ENCODE data around the gene UTS2R.
"Not testable (repeated sequence)": the region's sequence is repeated elsewhere in the genome, so short reads cannot be mapped to it uniquely, and the experiment has no call there.

Gene UTS2R

DNA sequence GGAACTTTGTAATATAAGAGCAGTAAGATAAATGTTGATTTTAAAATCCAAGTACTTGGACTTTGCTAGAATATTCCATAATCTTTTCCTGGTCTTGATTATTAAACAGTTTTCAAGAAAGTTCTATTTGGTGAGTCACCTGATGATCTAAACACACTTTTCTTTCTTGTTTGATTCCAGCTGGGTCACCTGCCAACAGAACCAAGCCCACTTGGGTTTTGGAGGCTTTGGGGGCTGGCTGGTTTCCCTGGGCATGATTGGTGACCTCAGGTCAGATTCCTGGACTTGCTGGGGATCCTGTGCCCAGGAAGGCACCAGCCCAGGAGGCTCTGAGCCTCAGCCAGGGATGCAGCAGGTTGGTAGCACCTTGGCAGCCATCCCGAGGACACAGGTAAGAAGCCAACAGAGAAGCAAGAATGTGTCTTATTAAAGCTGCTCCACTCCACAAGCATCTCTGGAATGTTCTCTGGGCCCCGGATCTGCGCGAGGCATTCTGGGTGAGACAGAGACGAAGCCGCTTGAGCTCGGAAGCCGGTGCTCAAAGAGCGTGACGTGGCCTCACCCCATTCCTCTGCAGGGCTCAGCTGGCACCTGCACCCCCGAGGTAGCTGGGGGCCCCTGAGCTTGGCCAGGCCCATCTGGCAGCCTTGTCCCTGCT, 15.7 kb upstream of the UTS2R start:
- DNase-seq = peak; percentile 60

- DNase-seq = no peak
Measured at GRCh38 chr17:82356845-82357355, 14.7 kb upstream of the UTS2R start.

DNA sequence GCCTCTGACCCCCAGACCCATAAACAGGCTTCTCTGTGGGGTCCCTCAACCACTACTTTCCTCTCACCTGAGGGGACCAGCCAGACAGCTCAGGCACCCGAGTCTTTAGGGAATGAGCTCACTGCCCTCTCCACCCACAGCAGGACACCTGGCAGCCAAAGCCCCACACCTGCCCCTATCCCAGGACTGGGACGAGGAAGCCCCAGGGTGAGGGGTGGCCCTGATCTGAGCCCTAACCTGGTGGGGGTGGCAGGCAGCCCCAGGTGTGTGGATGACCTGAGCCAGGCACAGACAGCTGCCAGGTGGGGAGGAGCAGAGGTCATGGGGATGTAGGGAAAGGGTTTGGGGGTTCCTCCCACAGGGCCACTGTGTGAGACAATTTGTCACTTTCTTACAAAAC, 14.2 kb upstream of the UTS2R start:
- no peak for DNase-seq

DNA sequence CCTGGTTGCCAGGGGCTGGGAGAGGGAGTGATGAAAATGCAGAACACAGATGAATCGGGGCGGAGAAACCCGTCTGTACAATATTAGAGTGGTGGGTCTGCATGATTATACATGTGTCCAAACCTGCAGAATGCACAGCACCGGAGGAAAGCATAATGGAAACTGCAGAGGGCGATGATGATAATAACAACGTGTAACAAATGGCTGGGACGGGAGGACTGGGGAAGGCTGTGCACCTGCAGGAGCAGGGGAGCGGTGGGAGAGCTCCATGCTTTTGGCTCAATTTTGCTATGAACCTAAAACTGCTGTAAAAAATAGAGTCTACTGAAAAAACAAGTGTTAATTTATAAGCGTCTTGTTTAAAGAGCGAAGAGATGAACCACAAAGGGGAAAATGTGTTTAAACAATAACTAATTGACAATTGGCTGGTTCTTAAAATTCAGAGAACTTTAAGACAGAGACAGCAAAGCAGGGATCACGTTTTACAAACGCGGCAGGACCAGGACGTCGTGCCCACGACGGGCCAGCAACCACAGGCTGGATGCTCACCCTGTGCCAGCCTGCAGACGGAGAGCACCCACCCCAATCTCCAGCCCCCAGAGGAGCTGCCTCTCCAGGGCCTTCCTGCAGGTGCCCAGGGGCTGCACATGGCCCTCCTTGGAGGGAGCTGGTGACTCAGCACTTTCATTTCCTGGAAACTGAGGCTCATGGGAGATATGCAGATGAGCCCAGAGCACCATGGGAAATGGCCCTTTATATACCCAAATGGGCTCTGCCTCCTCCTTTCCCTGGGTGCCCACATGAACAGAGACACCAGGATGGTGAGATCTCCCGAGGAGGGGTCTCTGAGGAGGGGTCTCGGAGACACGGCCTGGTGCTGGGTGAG, 12.9 kb upstream of the UTS2R start, which contains the start of gene TEX19:
Gene TEX19, plus strand, starts transcription at position 783 of the 886 bp plus-strand sequence. CDS start 2,904 bp downstream, outside the sequence.
- no peak for DNase-seq

DNA sequence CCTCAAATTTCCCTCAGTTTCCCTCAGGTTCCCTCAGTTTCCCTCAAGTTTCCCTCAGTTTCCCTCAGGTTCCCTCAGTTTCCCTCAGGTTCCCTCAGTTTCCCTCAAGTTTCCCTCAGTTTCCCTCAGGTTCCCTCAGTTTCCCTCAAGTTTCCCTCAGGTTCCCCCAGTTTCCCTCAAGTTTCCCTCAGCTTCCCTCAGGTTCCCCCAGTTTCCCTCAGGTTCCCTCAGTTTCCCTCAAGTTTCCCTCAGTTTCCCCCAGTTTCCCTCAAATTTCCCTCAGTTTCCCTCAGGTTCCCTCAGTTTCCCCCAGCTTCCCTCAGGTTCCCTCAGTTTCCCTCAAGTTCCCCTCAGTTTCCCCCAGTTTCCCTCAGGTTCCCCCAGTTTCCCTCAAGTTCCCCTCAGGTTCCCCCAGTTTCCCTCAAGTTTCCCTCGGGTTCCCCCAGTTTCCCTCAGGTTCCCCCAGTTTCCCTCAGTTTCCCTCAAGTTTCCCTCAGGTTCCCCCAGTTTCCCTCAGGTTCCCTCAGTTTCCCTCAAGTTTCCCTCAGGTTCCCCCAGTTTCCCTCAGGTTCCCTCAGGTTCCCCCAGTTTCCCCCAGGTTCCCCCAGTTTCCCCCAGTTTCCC, 12.0 kb upstream of the UTS2R start:
- DNase-seq = not testable (repeated sequence)

- DNase-seq = no peak
Measured at GRCh38 chr17:82361885-82362633, 9.5 kb upstream of the UTS2R start.

- no peak for DNase-seq
Measured at GRCh38 chr17:82365606-82366295, 5.8 kb upstream of the UTS2R start.

DNA sequence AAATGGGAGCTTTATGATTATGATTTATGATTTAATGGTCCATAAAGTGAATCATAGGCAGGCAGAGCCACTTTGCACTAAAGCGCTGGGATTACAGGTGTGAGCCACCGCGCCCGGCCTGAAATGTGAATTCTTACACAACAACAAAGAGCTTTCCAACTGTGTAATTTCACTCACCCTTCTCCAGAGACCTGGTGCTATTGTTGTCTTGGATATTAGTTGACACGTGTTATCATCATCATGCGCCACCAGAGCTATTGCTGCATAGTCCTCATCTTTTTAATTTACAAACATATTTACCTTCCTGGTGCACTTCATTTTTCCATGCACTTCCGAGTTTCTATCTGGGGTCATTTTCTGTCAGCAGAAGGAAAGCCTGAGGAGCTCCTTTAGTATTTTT, 4.8 kb upstream of the UTS2R start:
- no peak for DNase-seq

DNA sequence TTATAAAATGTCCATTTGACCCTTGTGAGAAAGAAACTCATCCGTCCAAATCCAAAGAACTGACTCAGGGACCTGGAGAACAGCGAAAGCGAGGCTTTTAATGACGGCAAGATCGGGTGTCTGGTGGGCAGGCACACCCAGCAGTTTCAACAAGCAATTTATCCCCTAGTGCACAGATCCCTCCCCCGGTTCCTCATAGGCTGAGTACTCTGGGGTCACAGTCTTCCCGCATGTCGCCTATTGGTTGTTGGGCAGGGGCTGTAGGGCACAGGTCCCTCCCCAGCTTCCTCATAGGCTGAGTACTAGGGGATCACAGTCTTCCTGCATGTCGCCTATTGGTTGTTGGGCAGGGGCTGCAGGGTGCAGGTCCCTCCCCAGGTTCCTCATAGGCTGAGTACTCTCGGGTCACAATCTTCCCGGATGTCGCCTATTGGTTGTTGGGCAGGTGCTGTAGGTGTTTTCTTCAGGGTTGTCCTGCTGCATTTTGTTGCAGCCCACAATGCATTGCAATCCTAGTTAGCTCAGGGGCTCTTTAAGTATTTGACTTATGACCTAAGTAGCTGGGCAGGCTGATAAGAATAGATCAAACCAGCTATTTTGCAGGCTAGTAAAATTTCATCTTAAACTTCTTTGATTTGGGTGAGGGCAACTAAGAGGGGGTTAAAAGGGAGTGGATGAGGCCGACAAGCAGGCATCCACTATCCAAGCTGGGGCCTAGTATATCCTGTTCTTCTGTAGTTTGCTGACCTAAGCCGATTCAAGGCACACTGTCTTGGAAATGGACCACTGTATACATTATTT, 3.6 kb upstream of the UTS2R start:
- DNase-seq = no peak

GRCh38 chr17:82369211-82369610, 2.4 kb upstream of the UTS2R start:
- DNase-seq = no peak

- no peak for DNase-seq
Measured at GRCh38 chr17:82370471-82371332, 863 bp upstream of the UTS2R start.

GRCh38 chr17:82372249-82373071, 895 bp downstream of the UTS2R start:
- DNase-seq = no peak

DNA sequence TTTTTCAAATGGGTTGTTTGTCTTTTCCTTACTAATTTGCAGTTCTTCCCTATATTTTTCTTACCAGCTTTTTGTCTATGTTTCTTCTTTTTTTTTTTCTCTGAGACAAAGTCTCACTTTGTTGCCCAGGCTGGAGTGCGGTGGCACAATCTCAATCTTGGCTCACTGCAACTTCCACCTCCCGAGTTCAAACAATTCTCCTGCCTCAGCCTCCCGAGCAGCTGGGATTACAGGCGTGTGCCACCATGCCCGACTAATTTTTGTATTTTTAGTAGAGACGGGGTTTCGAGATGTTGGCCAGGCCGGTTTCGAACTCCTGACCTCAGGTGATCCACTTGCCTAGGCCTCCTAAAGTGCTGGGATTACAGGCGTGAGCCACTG, 1.5 kb downstream of the UTS2R start:
- not testable (repeated sequence) for DNase-seq

DNA sequence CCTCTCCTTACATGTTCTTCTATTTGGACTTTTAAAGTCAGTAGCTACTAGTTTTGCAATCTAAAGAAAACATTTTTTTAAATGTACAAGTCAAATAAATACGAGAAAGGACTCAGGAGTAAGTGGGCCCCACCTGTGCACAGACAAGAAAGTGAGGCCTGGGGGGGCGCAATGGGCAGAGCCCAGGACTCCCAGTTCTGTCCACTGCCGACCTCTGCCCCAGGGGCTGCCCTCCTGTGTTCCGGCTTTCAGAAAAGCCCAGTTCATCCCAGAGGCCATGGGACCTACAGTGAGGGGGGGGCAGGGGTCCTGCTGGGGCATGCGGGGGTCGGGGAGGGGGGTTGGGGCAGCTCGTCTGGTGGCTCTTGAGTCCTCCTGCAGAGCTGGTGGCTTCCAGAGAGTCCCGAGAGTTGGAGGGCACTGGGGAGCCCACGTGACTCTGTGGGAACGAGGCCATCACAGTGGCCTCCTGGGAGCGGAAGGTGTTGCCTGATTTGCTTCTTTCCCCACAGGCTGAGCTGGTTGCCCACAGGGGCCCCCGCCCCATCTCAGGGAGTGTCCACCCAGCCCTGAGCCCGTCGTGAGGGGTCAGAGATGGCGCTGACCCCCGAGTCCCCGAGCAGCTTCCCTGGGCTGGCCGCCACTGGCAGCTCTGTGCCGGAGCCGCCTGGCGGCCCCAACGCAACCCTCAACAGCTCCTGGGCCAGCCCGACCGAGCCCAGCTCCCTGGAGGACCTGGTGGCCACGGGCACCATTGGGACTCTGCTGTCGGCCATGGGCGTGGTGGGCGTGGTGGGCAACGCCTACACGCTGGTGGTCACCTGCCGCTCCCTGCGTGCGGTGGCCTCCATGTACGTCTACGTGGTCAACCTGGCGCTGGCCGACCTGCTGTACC, 2.4 kb downstream of the UTS2R start:
- no peak for DNase-seq

DNA sequence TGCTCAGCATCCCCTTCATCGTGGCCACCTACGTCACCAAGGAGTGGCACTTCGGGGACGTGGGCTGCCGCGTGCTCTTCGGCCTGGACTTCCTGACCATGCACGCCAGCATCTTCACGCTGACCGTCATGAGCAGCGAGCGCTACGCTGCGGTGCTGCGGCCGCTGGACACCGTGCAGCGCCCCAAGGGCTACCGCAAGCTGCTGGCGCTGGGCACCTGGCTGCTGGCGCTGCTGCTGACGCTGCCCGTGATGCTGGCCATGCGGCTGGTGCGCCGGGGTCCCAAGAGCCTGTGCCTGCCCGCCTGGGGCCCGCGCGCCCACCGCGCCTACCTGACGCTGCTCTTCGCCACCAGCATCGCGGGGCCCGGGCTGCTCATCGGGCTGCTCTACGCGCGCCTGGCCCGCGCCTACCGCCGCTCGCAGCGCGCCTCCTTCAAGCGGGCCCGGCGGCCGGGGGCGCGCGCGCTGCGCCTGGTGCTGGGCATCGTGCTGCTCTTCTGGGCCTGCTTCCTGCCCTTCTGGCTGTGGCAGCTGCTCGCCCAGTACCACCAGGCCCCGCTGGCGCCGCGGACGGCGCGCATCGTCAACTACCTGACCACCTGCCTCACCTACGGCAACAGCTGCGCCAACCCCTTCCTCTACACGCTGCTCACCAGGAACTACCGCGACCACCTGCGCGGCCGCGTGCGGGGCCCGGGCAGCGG, 3.2 kb downstream of the UTS2R start:
- no peak for DNase-seq

DNA sequence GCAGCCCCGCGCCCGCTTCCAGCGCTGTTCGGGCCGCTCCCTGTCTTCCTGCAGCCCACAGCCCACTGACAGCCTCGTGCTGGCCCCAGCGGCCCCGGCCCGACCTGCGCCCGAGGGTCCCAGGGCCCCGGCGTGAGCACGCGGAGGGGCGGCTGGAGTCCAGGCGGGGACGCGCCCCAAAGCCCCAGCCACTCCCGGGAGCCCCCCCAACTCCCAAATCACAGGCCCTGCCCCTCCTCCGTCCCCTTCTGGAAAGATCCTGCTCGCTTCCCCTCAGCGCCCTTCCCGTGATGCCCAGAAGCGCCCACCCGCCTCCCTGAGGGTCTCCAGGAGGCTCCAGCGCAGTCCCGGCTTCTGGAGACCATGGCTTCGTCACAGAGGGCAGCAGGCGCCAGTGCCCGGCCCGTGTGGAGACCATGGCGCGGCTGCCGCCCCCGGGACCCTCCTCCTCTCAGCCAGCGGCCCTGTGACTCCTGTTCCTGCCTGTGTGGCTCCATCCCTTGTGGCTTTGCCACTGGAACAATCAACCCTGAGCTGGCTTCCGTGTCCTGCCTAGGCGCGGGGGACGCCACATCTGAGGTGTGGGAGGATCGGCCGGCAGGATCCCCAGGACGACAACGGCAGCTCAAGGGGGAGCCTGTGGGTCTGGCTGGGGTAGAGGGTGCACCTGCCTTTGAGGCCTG, 3.9 kb downstream of the UTS2R start:
- no peak for DNase-seq

Measured in femur (tissue), 1 donor.